NOMO-1 treated with dmso at 0.1 percent for 144 hours (cell line): Measurements from ENCODE around the gene TTC28.

Experiments used
- DNase-seq: peaks from one replicate; lab custom pipeline; 2025; ENCODE audit not compliant: unreplicated experiment; lab: John Stamatoyannopoulos, UW

TTC28 gene

DNA sequence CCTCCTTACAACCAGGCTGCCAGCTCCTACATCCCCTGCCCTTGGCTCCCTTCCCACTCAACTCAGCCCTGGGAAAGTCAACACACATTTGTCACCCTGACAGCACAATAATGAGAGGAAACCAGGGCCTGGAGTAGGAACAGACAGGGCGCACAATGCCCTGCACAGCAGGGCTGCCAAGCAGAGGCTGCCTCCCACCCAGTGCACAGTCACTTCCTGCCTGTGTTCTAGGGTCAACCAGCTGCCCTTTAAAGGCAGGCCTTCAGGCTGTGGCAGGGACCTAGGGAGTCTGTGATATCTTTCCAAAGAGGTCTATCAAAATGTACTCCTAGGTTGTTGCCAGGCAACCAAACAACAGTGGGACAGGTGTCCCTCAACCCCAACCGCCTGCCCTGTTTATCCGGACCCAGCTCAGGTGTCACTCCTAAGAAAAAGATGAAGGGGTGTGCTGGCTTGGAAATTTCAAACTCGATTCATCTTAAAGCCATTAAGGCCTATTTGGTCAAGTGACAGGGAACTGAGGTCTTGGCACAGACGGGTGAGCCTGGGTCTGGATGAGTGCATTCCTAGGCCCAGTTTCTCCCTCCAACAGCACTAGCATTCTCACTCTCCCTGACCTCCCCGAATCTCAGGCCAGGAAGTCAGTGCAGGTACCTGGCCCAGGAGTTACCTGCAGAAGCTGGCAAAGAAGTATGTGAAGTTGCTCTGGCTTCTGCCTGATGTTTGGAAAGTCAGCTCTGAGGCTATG is 650.3 kb downstream of the TTC28 start:
- no peak for DNase-seq

- no peak for DNase-seq
Observed at GRCh38 chr22:28027453-28028448, 651.9 kb downstream of the TTC28 start.

GRCh38 chr22:28025866-28026575 is 653.6 kb downstream of the TTC28 start:
- DNase-seq = no peak

GRCh38 chr22:28025333-28025732 is 654.3 kb downstream of the TTC28 start:
- DNase-seq = no peak

DNA sequence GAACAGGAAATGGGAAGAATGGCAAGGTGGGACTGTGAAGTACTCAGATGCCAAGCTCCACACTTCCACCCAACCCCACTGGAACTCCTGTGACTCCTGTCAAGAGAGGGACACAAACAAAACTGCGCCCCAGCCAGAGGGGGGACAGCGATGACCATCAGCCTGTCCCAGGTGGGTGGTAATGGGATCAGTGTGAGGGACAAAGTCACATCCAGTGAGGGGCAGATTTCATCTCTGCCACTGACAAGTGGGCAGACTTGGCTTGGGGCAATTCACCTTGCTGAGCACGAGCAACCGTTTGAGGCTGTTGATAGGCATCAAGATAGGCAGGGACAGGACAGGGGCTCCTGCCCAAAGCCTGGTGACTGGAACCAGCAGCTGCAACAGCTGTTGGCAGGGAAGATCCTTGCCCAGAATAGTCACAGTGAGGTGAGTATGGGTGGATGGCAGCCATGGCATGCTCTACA is 655.2 kb downstream of the TTC28 start:
- DNase-seq = no peak

DNA sequence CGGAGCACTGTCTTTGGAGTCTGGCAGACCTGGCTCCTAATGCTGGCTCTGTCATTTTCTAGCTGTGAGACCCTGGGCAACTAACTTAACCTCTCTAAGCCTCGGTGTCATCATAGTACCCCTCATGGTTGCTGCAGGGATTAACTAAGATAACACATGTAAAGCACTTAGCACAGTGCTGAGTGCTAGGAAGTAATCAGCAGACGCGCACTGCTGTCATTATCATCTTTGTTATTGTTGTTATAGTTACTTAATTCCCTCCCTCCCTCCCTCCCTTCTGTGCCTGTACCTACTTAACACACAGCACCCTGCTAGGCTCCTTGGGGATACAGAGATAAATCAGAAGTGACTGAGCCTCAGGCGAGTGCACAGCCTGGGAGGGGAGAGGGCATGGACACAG is 655.9 kb downstream of the TTC28 start:
- DNase-seq = no peak

DNA sequence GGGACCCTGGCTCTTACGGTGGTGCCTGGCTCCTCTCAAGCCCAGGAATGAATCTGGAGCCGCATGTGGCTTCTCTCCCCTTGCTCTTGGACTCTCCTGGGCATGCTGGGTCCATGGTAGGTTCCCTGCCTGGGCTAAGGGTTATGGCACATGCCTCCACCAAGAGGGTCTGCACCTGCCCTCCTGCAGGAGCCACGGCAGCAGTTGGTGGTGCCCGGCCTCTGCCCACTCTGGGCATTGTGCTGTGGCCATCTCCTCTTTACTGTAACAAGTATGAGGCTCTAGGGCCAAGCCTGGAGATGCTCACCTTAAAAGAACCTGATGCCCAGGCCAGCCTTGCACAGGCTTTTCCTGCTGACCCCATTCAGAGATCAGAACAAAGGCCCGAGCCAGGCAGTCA is 656.6 kb downstream of the TTC28 start:
- DNase-seq = no peak

GRCh38 chr22:28021998-28022660 is 657.5 kb downstream of the TTC28 start:
- DNase-seq = no peak

DNA sequence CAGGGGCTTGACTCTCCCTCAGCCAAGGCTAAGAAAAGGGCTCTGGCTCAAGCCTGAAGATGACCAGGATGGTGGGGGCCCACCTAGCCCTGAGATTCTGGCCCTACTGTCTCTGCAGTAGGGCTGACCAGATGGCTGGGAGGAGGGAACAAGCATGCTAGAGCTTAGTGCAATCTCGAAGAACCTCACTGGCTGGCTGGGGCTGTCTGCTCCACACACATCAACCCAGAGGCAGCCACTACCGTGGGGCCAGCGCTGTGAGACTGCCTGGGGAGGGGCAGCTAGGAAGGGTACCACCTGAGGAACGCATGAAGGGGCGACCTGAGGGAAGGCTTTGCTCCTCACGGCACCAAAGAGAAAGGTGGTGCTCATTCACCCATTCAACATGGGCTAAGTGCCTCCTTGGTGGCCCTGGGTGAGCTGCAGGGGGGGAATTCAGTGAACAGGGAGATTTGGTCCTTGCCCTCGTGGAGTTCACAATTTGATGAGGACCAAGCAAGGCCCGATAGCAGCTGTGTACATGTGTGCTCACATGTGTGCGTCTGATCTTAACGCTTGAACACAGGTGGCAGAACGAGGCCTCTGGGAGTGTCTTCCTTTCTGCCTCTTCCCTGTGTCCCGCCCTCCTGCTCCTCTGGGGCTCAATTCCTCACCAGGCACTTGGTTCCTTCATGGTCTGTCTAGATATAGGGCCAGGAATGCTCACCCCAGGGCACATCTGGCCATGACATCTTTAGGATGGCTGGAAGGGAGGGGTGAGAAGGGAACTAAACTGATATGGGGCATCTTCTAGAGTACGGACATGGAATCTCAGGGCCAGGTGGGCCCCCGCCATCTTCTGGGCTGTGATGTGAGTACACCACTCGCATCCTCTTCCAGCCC is 658.3 kb downstream of the TTC28 start:
- DNase-seq = no peak

DNA sequence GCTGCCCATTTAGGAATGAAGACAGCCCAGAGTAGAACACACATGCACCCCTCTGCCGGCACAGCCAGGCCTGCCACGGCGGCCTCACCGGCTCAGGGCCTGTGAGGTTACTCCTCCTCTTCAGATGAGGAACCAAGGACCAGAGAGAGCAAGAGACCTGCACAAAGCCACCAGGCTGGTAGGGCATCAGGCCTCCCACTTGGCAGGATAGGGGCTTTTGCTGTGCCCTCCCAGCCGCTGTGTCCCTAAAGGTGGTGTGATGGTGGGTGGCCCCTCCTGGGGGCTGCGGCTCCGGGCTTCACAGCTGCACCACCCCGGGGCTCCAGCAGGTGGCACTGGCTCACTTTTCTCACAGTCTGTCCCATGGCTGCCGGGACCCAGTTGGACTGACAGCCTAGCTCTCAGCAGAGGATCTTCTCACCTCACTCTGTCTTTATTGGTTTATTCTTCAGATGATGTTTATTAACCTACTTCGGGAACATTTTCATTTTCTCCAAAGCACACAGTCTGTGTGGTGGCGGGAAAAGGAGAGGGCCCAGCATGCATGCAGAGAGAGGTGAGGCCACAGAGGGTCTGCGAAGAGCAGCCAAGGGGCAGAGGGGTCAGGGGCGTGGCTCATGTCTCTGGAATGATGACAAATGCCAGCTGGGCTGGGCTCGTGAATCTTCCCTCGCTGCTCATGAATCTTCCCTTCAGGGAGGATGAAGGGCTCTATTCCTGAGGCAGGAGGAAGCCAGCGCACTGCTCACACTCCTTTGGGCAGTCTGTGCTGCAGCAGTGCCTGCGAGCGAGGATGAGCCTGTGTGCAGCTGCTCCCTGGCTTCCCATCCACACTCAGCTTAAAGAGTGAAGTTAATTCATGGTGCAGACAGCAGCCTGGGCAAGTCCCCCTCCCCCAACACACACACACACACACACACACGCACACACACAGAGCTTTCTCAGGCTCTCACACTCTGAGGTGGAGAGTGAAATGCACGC is 659.5 kb downstream of the TTC28 start:
- no peak for DNase-seq

GRCh38 chr22:28019360-28019759 is 660.3 kb downstream of the TTC28 start:
- DNase-seq = no peak

DNA sequence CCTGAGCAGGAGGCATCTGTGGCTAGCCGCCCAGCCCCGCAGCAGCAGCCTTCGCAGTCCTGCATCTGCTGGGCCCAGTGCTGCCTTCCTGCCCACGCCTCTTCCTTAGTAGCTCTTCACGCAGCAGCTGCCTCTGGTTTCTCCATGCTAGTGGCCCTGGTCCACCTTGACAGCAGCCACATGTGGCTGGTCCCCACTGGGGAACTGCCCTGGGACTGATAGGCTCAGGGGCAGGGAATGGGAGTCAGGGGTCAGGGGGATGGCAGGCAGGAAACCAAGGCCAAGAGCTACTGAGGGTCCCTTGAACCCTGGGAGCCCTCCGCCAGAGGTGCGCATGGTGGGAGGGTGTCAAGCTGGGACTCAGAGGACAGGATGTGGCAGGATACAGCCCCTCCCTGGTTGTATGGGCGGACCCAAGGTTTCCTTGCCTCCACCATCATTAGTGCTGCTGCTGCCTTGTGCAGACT is 661.1 kb downstream of the TTC28 start:
- DNase-seq = no peak

DNA sequence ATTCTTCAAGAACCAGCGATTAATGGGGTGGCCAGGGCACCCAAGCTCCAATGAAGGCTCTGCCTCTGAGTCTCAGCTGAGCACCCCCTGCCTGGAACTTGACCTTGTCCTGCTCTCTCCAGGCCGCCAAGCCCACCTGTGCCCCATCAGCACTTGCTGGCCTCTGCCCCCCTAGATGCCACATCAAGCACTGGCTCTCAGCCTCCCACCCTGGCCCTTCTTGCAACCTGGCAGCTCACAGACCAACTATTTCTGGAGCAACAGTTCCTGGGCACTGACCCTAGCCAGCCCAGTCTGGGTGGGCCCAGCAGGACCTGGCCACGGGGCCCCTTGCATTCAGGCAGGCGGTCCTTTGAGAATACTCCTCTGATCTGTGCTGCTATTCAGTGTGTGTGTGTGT is 661.8 kb downstream of the TTC28 start:
- DNase-seq = no peak

DNA sequence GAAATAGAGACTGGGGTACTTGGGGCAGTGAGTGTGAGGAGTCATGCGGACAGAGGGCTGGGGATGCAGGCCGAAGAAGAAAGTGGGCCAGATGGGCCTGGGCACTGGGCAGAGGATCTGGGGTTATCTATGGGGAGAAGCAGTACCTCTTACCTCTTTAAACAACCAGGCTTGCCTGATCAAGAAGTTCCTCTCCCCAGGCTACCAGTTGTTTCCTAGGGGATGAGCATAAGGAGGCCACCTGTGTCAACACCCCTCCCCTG is 662.2 kb downstream of the TTC28 start:
- DNase-seq = no peak

GRCh38 chr22:28016781-28017557 is 662.7 kb downstream of the TTC28 start:
- DNase-seq = no peak

- no peak for DNase-seq
Observed at GRCh38 chr22:28015676-28016601, 663.7 kb downstream of the TTC28 start.

- DNase-seq = no peak
Observed at GRCh38 chr22:28015046-28015425, 664.6 kb downstream of the TTC28 start.
